Ishikawa (cell line): Measurements from ENCODE around the gene CAPZA1.

ENCODE experiments used
- EP300 ChIP-seq: IDR thresholded peaks from 2 replicates; pipeline ENCODE4 v1.6.1; 2012; ENCODE audit warnings: borderline replicate concordance
- RAD21 ChIP-seq: IDR thresholded peaks from 2 replicates; pipeline ENCODE4 v1.6.1; 2012; ENCODE audit warnings: low read depth
- TEAD4 ChIP-seq: IDR thresholded peaks from 2 replicates; pipeline ENCODE4 v1.6.1; 2012
- USF1 ChIP-seq: IDR thresholded peaks from 2 replicates; pipeline ENCODE4 v1.6.1; 2012
- ZBTB7A ChIP-seq: IDR thresholded peaks from 2 replicates; pipeline ENCODE4 v1.6.1; 2012; ENCODE audit warnings: low read depth

GRCh38 chr1:112712701-112713128 is 93.1 kb downstream of the CAPZA1 start:
- TF ChIP-seq RAD21 (no peak), EP300 (no peak), USF1 (no peak), ZBTB7A (no peak), TEAD4 (no peak)
